Motor neuron (in vitro differentiated cells): ENCODE data around the gene PLAGL1. TPM values are rescaled to one million over a fixed set of nuclear protein-coding genes. Genes with fewer than 3 reads are reported as not detected.

Experiments
- ATAC-seq, 8 experiments: fragments of 200-7000 bp; cut with Tn5 transposase; replicated peaks in 6 of 8; 2 replicates each; pipeline ENCODE4 v1.8.0; 2021; ENCODE audit warnings: mild to moderate bottlenecking in 8 of 8, moderate library complexity in 8 of 8
- H3K27ac ChIP-seq, 2 donors: fragments of 250-450 bp; sonication (Bioruptor Pico); 2 replicates each; pipeline ENCODE4 v1.9.0; 2021; ENCODE audit warnings: antibody characterized with exemption in 2 of 2, mild to moderate bottlenecking in 2 of 2, moderate library complexity in 1 of 2
- H3K4me1 ChIP-seq, 2 donors: fragments of 250-450 bp; sonication (Bioruptor Pico); replicated peaks in 1 of 2; 2 replicates each; pipeline ENCODE4 v1.6.1; 2021; ENCODE audit warnings: antibody characterized with exemption in 2 of 2, mild to moderate bottlenecking in 2 of 2, moderate library complexity in 1 of 2
- H3K4me3 ChIP-seq, 5 donors: fragments of 250-450 bp; sonication (Bioruptor Pico); 2 replicates each; pipeline ENCODE4 v1.9.0; 2021; ENCODE audit warnings: antibody characterized with exemption in 5 of 5, mild to moderate bottlenecking in 5 of 5, moderate library complexity in 4 of 5
- WGBS, 10 experiments: fragments of 450-650 bp; shearing (Covaris generic); methylation state at CpG; one replicate each; pipeline ENCODE4 v1.0.0; 2022; 5-methylcytosine and 5-hydroxymethylcytosine counted together
- in situ Hi-C, 9 experiments: fragments of 400-800 bp; cut with MboI; loops; one replicate each; pipeline ENCODE4 v1.15.0; 2021; ENCODE audit warnings: low sequenced_read_pairs in 9 of 9, low pct_unique_long_range_greater_than_20kb in 2 of 9; ENCODE audit not compliant: unreplicated experiment in 9 of 9
- total RNA-seq, 8 experiments: library from RNA; unstranded; fragments of 300-600 nt; gene quantifications; 2 replicates each; pipeline versions ENCODE4 v1.2.3 to v1.2.4, GENCODE V29; 2022

The PLAGL1 gene
- total RNA-seq, 8 experiments from 2014 or later = 7.2 to 50.5 (median 18.9) TPM

GRCh38 chr6:143900358-143900757 is 107.7 kb downstream of the PLAGL1 start:
- no peak for ATAC-seq
- Histone ChIP-seq H3K4me3 (no peak overlapping the region), H3K4me1 (peaks cover 0 to 8% of the 10 kb centered on the region in 2 donors), H3K27ac (no peak overlapping the region)
- in situ Hi-C loops = no loop called here
- 40 to 88% (median 58%) methylated on average over 1 to 2 of the region's 2 CpGs; no CpG with 5 or more reads in 1 of the 10 experiments for WGBS, 10 experiments

GRCh38 chr6:143896126-143896860 is 111.8 kb downstream of the PLAGL1 start:
- Histone ChIP-seq H3K4me3 (no peak overlapping the region), H3K4me1 (no peaks in the 10 kb centered on the region), H3K27ac (no peak overlapping the region)
- in situ Hi-C loops = no loop called here
- 20 to 100% (median 92%) methylated on average over 1 to 3 of the region's 3 CpGs; no CpG with 5 or more reads in 2 of the 10 experiments for WGBS, 10 experiments
- ATAC-seq = peak in 3 of 8 experiments; percentile 20 to 45 (median 36)

- no peaks in the 10 kb centered on the region for H3K4me1 ChIP-seq
- no peak overlapping the region for H3K4me3 ChIP-seq
- in situ Hi-C loops = no loop called here
- 14 to 100% (median 90%) methylated on average over 1 of the region's 1 CpG; no CpG with 5 or more reads in 2 of the 10 experiments for WGBS, 10 experiments
- ATAC-seq = no peak
- no peak overlapping the region for H3K27ac ChIP-seq
Measured at GRCh38 chr6:143894655-143895054, 113.4 kb downstream of the PLAGL1 start.

Other genes starting within 250 kb of the PLAGL1 start
- gene LTV1, start 164.9 kb downstream of the PLAGL1 start, total RNA-seq = 10 to 100 TPM; 14.1 to 47.5 (median 23.8) TPM
- under 1 TPM in 5 of 8 experiments, not detected in 3; 0.36 to 0.71 (median 0.40) TPM for gene ZC2HC1B, start 143.8 kb downstream of the PLAGL1 start, total RNA-seq
- 100 to 1,000 TPM; 160 to 392 (median 214) TPM for gene SF3B5, start 87.3 kb upstream of the PLAGL1 start, total RNA-seq
- gene STX11, start 142.3 kb upstream of the PLAGL1 start, total RNA-seq = 1 to 10 TPM in 1 of 8 experiments, under 1 TPM in 5, not detected in 2; 0.05 to 2.0 (median 0.60) TPM